Activated CD4-positive, CD25-positive, alpha-beta regulatory T cell treated with anti-CD3 and anti-CD28 coated beads, Interleukin-2, amount 50 U/mL, for 72 hours (primary cell): ENCODE measurements around the gene CHRNA4.

ENCODE experiments used
- DNase-seq: peaks from one replicate; pipeline ENCODE4 v3.0.0; 2021

CHRNA4 gene

DNA sequence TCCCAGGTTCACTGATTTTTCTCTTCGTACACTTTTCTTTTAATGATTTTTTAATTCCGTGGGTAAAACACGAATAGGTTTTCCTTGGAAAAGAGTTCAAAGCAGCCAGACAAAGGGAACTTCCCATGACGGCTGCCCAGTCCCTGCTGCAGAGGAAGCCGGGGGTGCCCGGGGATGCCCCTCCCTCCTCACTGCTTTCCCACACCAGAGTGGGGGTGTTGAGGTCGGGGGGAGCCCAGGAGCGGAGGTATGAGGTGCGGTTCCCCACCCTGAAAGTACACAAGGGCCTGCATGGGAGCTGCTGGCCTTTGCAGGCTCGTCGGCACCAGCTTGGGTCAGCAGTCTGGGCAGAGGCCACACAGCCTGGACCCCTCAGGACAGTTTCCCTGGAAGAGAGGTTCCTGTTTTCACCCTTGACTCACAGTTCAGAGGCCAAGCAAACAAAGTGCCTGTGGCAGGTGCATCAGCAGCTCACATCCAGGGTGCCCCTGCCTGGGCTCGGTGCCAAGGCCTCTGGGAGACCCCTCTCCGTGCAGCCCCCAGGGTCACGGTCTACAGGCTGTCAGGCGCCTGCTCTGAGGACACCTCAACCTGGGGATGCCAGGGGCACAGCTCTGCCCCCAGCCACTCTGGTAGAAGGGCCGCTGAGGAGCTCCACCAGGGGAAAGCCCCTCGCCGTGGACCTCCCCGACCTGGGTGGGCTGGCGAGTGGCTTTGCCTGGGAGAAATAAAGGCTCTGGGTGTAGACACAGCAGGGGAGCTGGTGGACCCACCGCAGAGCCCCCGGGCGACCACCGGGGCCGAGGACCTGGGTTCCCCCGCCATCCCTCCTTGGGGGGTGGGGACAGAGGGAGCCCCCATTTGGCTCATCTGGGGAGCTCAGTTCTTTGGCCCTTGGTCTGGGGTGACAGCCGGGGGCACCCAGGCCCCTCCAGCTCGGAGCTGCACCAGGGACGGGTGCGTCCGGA lies 15.4 kb upstream of the CHRNA4 start:
- DNase-seq: no peak

DNA sequence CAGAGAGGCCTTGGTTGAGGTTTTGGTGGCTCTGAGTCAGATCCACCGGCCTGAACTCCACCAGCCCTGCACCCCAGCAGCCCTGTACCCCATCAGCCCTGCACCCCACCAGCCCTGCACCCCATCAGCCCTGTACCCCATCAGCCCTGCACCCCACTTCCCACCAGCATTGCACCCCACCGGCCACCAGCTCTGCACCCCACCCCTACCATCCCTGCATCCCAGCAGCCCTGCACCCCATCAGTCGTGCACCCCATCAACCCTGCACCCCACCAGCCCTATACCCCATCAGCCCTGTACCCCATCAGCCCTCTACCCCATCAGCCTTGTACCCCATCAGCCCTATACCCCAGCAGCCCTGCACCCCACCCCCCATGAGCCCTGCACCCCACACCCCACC lies 14.3 kb upstream of the CHRNA4 start:
- no peak for DNase-seq

DNA sequence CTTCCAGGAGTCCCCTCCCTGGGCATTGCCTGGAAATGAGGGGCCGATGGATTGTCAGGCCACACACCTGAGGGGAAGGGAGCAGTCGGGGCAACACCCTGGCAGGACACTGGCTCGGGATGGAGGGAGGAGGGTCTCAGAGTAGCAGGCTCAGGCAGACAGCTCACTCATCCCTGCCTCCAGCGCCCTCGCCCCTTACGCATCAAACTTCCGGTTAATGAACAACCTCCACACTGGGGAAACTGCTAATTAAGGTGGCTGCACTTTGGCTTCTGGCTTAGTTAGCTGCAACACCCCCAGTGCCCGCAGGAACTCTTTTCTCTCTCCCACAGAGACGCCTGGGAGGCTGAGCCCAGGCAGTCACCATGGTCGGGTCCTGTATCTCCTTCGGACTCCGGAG lies 13.4 kb upstream of the CHRNA4 start:
- DNase-seq: no peak

DNA sequence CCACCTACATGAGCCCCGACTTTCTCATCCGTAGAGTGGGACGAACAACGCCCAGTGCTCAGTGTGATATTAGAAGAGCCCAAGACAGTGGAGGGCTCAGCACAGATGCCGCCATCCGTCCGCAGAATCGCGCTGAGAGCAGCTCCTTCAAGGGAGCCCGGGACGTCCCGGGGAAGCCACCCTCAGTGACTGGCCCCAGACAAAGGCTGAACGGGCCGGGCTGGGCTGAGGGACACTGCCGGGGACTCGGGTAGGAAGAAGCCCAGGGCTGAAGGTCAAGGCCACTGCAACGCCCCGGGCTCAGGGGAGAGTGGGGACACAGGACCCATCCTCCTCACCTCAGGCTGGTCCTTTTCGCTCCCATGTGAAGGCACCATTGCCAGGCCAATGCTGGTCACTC lies 12.8 kb upstream of the CHRNA4 start:
- DNase-seq: no peak

DNA sequence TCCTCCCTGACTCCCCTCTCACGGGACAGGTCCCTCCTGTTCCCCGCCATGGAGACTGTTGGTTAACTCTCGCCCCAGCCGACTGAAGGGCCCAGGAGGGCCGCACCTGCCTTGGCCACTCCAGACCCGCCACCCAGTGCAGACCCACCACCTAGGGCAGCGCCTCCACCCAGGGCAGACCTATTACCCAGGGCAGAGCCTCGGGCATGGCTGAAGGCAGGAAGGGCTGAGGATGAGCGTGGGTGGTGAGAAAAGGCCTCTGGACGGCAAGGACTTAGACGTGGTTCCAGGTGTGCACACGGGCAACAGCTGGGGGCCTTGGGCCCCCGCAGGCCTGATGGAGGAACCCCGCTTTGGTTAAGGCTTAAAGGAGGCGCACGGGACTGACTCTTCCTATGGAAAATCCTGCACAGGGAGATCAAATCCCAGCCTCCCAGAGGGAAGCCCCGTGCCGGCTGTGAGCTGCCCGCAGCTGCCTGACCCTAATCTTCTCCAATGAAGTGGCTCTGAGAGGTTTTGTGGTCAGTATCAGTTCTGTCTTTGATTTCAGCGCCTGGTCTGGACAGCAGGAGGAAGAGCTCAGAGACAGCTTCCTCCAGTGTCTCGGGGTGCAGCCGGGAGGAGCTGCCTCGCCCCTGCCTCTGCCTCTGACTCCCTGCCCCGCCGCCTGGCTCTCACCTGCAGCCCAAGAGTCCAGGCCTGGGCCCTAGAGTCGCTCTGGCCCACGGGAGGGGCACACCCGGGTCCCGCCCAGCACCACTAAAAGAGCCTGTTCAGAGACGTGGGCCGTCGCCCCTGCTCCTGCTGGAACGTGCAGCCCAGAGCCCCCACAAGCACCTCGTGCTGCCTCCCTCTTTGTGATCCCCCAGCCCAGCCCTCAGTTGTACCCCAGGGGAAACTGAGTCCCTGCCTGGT lies 12.1 kb upstream of the CHRNA4 start:
- DNase-seq: no peak

DNA sequence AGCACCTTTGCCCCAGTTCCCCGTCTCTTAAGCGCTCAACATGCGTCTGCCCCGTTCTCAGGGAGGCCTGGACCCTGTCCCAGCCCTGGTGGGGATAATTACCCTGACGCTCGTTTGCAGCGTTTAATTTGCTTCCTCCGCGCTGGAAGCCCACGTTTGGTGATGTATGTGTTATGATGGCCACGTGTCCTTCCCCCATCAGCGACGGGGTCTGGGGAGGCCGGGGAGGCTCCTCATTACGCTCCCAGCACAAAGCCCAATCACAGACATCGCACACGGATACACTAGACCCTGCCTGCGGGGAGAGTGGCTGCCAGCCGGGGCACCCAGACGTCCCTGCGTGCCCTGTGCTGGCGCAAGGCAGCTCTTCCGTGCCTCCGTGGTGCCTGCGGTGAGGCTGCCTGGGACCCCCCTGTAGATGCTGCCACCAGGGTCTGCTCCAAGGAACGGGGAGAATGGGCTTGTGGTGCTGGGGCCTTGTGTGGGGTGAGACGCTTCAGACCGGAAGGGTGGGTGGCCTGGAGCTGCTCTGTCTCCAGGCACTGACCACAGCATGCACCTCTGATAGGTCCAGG lies 10.2 kb upstream of the CHRNA4 start:
- DNase-seq: no peak

DNA sequence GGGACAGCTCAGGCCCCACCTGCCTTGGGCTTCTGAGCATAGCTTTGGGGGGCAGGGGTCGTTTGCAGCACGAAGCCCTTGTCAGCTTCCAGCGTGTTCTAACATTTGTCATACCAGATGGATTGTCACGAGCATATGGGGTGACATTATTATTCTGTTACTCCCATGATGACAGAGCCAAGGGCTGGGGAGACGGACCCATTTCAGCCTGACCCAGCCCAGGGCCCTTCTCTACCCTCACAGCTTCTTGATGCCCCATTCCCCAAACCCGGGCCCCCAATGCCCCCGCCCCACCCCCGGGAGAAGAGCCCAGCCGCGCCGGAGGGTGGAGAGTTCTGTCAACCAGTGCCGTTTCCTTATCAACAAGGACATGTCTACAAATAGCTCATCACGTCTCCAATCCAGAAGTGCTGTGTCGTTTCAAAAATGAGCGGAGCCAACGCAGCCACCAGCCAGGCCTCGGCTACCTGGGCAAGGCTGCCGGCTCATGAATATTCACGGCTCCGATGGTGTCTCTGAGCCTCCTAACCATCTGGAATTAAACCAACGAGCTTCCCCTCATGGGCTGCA lies 9.6 kb upstream of the CHRNA4 start:
- no peak for DNase-seq

DNA sequence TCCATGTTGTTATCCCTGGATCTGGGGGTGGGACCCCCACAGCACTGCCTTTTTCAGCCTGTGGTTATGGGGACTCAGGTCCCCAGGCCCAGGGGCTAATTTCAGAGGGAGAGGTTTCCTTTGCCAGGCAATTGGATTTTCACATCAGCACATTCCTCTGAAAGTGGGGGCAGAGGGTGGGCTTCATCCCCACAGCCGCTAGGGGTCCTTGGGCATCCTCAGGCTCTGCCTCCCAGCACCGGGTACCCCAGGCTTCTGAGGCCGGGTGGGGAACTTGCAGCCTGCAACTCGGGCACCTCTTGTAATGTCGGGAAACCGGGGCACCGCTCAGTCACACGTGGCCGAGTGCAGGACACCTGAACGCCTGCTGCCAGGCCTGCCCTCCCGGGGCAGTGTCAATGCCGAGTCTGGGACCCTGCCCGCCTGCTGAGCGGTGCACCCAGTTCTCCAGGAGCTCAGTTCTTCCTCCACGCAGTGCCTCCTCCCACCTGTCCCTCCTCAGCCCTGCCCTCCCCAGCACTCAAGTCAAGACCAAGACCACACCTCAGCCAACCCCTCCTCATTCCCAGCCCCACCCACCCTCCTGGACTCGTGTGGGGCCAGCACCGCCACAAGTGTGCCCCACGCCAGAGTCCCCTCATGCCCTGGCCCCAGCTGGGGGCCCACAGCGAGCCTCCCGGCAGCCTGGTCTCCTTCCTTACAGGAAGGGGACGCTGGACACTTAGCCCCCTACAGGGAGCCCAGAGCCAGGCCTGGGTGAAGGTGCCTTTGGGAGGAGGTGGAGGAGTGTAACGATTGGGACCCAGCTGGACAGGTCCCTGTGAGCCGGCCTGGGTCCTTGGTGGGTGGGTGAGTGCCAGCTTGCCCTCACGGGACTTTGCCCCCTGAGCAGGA lies 8.8 kb upstream of the CHRNA4 start:
- no peak for DNase-seq

DNA sequence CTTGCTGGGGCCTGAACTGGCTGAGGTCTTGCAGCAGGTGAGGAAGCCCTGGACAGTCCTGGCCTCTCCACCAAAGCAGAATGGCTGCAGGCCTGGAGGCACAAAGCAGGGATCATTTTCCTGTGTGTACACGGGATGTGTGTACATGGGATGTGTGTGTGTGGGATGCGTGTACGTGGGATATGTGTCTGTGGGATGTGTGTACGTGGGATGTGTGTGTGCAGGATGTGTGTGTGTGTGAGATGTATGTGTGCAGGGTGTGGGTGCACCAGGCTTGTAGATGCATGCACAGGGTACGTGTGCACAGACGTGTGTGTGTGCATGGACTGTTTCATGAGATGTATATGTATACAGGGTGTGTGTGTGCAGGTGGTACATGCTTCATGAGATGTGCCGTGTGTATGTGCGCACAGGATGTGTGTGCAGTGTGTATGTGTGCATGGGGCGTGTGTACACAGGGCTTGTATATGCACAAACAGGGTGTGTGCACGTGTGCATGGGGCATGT lies 7.9 kb upstream of the CHRNA4 start:
- DNase-seq: no peak

DNA sequence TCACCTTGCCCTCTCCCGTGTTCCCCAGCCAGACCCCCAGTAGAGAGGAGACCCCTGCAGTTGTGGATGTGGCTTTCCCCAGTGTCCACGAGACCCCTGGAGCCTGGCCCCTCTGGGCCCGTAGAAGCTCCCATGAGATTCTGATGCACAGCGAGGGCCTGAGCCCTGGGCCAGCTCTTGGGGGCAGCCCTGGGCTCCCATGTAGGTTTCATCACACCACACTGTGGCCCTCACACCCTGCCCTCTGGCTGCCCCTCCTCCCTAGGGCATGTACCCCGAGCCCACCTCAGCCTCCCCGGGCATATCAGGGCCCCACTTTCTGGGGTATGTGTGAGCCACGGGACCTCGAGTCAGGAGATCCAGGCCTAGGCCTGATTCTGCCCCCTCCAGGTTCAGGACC lies 7.0 kb upstream of the CHRNA4 start:
- no peak for DNase-seq

DNA sequence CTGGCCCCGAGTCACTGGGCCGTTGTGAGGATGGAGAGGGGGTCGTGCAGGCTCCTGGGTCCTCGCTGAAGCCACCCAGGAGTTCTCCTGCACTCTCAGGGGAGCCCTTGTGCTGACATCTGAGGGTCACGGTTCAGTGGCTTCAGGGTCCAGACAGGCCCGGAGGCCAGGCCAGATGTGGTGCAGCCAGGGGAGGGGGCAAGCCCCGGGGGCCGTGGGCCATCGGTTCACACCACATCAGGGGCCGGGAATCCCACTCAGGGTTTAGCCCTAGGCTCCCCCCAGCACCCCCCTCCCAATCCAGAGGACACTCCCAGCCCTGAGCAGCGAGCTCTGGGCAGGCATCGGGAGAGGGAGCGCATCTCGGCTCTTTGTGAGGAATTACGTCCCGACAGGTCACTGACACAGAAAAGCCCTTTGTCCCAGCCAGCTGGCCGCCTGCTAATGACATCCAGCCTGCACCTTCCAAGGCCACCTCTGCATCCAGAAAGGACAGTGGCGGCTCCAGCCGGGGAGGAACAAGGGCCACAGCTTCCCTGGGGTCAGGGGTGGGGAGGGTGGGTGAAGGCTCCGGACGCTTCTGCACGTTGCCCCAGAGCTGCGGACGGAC lies 6.4 kb upstream of the CHRNA4 start:
- no peak for DNase-seq

DNA sequence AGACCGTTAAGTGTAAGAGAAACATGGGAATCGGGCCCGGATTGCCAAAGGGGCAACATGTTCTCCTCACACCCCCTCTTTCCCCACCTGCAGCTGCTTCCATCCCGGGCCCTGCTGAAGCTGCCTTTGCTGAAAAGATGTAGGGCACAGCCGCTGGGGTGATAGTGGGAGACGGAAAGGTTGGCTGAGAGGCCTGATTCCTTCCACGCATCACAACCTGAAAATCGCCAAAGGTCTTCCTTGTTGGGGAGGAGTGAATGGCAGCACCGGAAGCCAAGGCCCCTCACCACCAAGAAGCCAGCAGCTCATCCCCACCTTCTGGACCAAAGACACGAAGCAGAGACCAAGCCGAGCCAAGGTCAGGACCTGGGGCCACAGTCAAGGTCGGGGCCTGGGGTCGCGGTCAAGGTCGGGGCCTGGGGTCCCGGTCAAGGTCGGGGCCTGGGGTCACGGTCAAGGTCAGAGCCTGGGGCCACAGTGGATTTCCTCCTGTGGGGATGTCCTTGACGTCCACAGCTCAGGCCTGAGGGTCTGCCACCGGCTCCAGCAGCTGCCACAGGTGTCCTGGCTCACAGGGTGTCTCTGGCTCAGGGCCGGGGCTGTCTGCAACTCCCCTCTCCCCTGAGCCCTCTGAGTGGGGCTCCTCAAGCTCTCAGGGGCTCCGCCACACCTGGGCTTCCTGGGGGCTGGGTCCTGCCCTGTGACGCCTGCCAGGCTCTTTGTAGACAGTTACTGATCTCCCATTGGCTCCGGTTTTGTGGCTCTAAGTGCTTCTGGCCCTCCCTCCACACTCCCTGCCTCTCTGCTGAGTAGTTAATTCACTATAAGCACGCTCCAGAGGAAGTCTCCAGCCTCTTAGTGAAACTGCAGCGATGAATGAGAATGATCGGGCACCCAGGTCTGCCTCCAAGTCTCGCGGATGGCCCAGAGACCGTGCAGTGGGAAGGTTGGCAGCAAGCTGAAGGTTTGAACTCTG lies 5.5 kb upstream of the CHRNA4 start:
- DNase-seq: no peak

DNA sequence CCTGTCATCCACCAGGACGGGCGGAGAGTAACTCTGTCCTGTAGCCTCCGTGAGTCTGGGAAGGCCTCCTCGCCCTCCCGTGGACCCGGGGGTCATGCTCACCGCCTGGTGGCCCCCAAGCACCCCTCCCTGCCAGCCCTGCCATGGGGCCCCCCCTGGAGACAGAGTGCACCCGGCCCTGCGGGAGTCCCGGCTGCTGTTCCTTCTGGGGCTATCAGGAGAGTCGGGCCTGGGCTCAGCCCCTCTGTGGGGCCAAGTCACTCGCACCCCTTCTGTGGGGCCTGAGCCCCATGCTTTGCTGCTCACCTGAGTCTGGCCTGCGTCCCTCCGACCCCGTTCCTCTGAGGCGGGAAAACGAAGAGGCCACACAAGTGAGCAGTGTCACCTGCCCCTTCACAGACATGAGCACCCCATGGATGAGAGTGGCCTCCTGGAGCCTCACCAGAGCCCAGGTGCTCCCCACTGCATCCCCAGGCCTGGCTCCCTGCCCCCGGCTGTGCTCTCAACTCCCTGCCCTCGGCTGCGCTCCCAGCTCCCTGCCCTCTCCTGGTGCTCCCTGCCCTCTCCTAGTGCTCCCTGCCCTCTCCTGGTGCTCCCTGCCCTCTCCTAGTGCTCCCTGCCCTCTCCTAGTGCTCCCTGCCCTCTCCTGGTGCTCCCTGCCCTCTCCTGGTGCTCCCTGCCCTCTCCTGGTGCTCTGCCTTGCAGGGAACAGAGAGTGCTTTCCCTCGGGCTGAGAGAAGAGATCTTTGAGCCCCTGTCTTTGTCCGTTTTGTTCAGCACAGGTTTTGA lies 4.6 kb upstream of the CHRNA4 start:
- DNase-seq: no peak

DNA sequence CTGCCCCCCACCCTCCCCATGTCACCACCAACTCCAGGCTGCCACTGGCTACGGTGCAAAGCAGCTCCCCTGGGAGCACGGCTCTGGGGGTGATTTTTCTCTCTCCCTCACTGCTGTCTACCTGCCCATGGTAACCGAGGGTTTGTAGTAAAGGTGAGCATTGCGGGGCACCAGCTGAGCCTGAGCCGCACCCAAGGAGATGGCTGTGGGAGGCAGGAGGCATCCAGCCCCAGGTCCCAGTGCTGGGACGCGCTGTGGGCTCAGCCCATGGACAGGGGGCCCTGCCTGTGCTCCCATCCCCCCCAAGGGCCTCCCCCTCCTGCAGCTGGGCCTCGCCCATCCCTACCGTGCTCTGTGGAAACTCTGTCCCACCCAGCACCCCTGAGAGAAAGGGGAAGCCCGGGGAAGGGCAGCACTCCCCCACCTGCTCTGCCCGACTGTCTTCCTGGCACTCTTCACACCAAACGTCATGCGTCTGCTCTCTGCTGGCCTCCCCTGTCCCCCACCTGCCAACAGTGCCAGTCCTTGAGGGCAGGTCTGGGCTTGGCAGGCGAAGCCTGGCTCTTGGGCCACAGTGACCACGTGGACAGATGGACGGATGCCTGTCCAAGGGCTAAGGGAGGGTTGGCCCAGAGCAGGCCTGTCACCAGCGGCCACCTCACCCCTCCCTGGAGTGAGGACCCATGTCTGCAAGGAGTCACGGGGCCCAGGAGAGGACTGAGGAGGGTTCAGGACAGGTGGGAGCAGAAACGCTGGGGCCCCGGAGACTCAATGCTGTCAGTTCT lies 3.8 kb upstream of the CHRNA4 start:
- DNase-seq: no peak

DNA sequence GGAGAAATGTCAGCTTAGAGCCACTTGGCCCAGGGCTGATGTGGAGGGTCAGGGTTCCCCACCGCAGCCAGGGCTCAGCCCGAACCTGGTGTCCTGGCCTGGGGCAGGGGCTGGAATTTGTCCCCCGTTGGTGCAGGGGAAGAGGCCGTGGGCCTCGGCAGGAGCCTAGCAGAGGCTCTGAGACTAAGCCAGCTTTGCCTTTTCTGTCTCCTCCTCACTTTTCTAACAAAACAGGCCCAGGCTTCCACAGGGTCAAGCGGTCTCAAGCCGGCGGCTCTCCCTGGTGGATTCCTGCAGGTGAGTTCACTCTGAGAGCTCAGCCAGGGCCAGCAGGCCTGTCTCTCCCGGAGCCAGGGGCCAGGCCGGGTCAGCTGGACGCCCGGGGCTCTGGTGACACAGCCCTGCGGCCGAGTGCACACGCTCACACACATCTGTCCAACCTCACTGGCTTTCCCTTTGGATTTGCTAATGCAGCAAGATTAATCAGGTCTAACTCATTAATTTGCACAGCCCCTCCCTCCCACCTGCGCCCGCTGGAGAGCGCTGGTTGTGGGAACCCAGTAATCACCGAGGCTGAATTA lies 2.9 kb upstream of the CHRNA4 start:
- DNase-seq: no peak

DNA sequence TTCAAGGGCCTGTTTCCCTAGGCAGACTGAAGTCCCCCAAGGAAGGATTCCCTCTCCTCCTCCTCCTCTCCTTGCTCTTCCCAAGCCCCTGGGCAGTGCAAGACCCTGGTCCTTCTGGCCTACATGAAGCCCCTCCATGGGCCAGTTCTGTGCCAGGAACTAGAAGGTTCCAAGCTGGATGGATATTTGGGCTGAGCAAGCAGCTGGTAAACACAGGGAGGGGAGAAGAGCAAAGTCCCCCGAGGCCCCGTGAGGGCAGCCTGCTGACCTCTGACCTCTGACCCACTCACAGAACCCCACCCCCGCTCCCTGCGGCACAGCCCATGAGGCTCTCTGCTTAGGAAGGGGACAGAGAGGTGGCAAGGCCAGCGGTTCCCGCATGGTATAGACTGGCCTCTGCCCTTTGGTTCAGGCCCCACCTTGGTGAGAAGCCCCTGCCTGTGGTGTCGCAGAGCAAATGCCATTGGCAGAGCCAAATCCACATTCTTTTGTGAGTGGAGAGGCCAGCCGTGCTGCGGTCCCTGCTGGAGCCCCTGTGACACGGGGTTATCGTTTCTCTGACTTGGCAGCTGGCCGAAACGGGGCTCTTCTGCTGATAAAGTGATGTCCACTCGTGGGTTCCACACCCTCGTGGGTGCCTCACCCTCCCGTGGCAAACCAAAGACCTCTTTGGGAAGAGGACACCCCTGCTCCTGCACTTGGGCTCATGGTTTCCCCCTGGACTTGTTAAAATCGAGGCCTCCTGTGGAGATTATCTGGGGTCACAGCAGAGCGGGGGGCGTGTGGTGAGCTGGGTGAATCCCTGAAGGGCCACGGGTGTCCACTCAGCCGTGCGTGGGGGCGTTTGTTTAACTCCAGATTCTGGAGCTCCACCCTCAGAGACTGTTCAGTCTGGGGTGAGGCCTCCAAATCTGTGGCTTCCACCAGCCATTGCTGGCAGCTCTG lies 2.1 kb upstream of the CHRNA4 start:
- DNase-seq: no peak
